NCI-H2107 treated with DMSO at 0.1 percent for 48 hours (cell line): ENCODE results near the gene DCDC2B.
"Not testable (repeated sequence)": the region's sequence is repeated elsewhere in the genome, so short reads cannot be mapped to it uniquely, and the experiment has no call there.

Source experiments
- DNase-seq: peaks from one replicate; lab custom pipeline; 2025; ENCODE audit not compliant: unreplicated experiment; lab: John Stamatoyannopoulos, UW

DCDC2B gene

GRCh38 chr1:32208891-32209328 is at the start of gene DCDC2B:
DCDC2B (plus strand) TSS chr1:32209089; CDS start chr1:32209094, 5 bp downstream.
- DNase-seq = peak; percentile 97

- no peak for DNase-seq
Observed at GRCh38 chr1:32159189-32159588, 49.7 kb upstream of the DCDC2B start.

- DNase-seq = no peak
Observed at GRCh38 chr1:32163405-32163804, 45.5 kb upstream of the DCDC2B start.

GRCh38 chr1:32165633-32166032 is 43.3 kb upstream of the DCDC2B start:
- DNase-seq = not testable (repeated sequence)

GRCh38 chr1:32170991-32171390 is 37.9 kb upstream of the DCDC2B start:
- DNase-seq = no peak

GRCh38 chr1:32172621-32173245 is 36.2 kb upstream of the DCDC2B start:
- no peak for DNase-seq

GRCh38 chr1:32178380-32179192 is 30.3 kb upstream of the DCDC2B start:
- DNase-seq = no peak

GRCh38 chr1:32179193-32179442 is 29.8 kb upstream of the DCDC2B start:
- DNase-seq = no peak

- DNase-seq = peak; percentile 93
Observed at GRCh38 chr1:32179443-32180185, 29.3 kb upstream of the DCDC2B start, which contains the start of gene TXLNA. TXLNA (plus strand) TSS chr1:32179675; CDS start chr1:32180346, 671 bp downstream.

- no peak for DNase-seq
Observed at GRCh38 chr1:32180186-32181060, 28.5 kb upstream of the DCDC2B start.

- no peak for DNase-seq
Observed at GRCh38 chr1:32181065-32181464, 27.8 kb upstream of the DCDC2B start.

GRCh38 chr1:32181563-32181962 is 27.3 kb upstream of the DCDC2B start:
- no peak for DNase-seq

- no peak for DNase-seq
Observed at GRCh38 chr1:32182060-32182459, 26.8 kb upstream of the DCDC2B start.

GRCh38 chr1:32184650-32185049 is 24.2 kb upstream of the DCDC2B start:
- DNase-seq = no peak

- DNase-seq = no peak
Observed at GRCh38 chr1:32186077-32186476, 22.8 kb upstream of the DCDC2B start.

GRCh38 chr1:32186491-32186890 is 22.4 kb upstream of the DCDC2B start:
- no peak for DNase-seq

- no peak for DNase-seq
Observed at GRCh38 chr1:32187850-32188249, 21.0 kb upstream of the DCDC2B start.

GRCh38 chr1:32192220-32192948 is 16.5 kb upstream of the DCDC2B start:
- no peak for DNase-seq

- DNase-seq = no peak
Observed at GRCh38 chr1:32194984-32195383, 13.9 kb upstream of the DCDC2B start.

- no peak for DNase-seq
Observed at GRCh38 chr1:32195531-32195930, 13.4 kb upstream of the DCDC2B start.
